ENCODE data around the gene TEX50.
"Not testable (repeated sequence)": the region's sequence is repeated elsewhere in the genome, so short reads cannot be mapped to it uniquely, and the experiment has no call there.

GRCh38 chr1:173642450-173643139, 7.5 kb downstream of the TEX50 start:
- not testable (repeated sequence) for TF ChIP-seq CTCF, POLR2AphosphoS5 (IDR thresholded peaks at IDR 0.05)

Data from breast epithelium (tissue), 3 donors.